ENCODE results near the gene C3orf70.
A peak's percentile ranks its signal among the peaks of the same experiment; 100 is the strongest.

The C3orf70 gene

GRCh38 chr3:185084402-185084801 is 68.5 kb downstream of the C3orf70 start (continued):
- TF ChIP-seq, protein P1, sequence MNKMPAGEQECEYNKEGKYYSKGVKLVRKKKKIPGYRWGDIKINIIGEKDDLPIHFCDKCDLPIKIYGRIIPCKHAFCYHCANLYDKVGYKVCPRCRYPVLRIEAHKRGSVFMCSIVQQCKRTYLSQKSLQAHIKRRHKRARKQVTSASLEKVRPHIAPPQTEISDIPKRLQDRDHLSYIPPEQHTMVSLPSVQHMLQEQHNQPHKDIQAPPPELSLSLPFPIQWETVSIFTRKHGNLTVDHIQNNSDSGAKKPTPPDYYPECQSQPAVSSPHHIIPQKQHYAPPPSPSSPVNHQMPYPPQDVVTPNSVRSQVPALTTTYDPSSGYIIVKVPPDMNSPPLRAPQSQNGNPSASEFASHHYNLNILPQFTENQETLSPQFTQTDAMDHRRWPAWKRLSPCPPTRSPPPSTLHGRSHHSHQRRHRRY (tag by site-specific recombination; IDR thresholded peaks at IDR 0.05) = no peak
- no peak for TF ChIP-seq ZNF830 (tag by site-specific recombination; IDR thresholded peaks at IDR 0.05; ENCODE audit: low read depth)
- no peak for TF ChIP-seq ZNF747 (tag by site-specific recombination; IDR thresholded peaks at IDR 0.05)

DNA sequence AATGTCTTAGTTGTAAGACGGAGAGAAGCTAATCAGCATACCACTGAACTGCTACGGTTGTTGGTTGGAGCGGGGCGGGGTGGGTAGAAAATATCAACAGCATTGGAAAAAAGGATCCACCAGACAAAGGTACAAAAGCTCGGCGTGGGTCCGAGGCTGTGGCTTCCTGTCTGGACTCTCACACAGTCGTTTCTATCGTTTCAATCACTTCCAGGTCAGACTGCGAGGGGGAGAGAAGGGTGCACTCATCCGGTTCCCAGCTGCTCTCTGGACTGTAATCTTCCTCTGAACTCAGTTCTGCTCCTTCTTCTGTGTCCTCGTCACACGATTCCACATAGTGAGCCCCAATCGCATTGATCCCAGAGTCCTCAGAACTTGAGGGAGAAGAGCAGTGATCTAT is 70.0 kb downstream of the C3orf70 start:
- CTCF ChIA-PET = no interaction called here
- Histone ChIP-seq H3K36me3 (ENCODE audit: control insufficient read depth in 2 of 2, insufficient read depth in 1 of 2, low read length in 2 of 2) (no peaks in the 10 kb centered on the region), H3K27ac (ENCODE audit: extremely low read depth, low read depth, low read length) (no peak overlapping the region), H3K4me1 (ENCODE audit: control insufficient read depth, insufficient read depth, low read length) (no peaks in the 10 kb centered on the region), H3K4me3 (ENCODE audit: low read depth, low read length) (no peak overlapping the region), H3K9me3 (ENCODE audit: control insufficient read depth, insufficient read depth, low read depth, low read length) (no peaks in the 10 kb centered on the region)
- no peak for TF ChIP-seq KLF1 (tag by site-specific recombination; IDR thresholded peaks at IDR 0.05)
- TF ChIP-seq ZNF513 (tag by site-specific recombination; IDR thresholded peaks at IDR 0.05) = no peak
- TF ChIP-seq BCL6B (tag by site-specific recombination; IDR thresholded peaks at IDR 0.05) = no peak
- TF ChIP-seq ZNF169 (tag by site-specific recombination; IDR thresholded peaks at IDR 0.05) = no peak
- TF ChIP-seq ZNF501 (tag by site-specific recombination; IDR thresholded peaks at IDR 0.05) = no peak
- TF ChIP-seq ZNF830 (tag by site-specific recombination; IDR thresholded peaks at IDR 0.05; ENCODE audit: low read depth) = no peak
- TF ChIP-seq ZNF785 (tag by site-specific recombination; IDR thresholded peaks at IDR 0.05) = no peak
- POLR2A ChIA-PET = no interaction called here

DNA sequence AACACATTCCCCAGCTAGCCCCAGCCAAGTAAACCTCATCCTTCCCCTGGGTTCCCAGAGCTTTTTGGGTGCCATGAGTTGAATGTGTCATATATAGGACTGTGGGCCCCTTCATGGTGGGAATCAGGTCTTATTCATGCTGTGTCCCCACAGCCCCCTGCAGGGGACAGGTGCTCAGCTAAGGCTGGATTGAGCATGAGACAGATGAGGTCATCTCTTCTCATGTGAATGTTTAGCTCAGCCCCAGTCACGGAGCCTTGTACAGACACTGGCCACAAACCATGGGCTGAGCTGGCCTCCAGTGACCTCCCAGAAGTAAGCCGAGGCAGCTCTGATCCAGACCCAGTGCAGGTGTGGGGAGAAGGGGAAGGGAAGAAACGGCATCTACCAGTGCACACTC is 70.7 kb downstream of the C3orf70 start:
- H3K9me3 ChIP-seq (ENCODE audit: control insufficient read depth, insufficient read depth, low read depth, low read length) = no peaks in the 10 kb centered on the region
- TF ChIP-seq GLIS1 (tag by site-specific recombination; IDR thresholded peaks at IDR 0.05) = peak; percentile 37; the same call in 1 of the 2 replicates
- peak; percentile 58 for TF ChIP-seq ZNF692 (tag by site-specific recombination; IDR thresholded peaks at IDR 0.05)
- TF ChIP-seq, protein P2, sequence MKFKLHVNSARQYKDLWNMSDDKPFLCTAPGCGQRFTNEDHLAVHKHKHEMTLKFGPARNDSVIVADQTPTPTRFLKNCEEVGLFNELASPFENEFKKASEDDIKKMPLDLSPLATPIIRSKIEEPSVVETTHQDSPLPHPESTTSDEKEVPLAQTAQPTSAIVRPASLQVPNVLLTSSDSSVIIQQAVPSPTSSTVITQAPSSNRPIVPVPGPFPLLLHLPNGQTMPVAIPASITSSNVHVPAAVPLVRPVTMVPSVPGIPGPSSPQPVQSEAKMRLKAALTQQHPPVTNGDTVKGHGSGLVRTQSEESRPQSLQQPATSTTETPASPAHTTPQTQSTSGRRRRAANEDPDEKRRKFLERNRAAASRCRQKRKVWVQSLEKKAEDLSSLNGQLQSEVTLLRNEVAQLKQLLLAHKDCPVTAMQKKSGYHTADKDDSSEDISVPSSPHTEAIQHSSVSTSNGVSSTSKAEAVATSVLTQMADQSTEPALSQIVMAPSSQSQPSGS (tag by site-specific recombination; IDR thresholded peaks at IDR 0.05; ENCODE audit: low read depth) = peak; percentile 16; the same call in 1 of the 2 replicates
- TF ChIP-seq ZNF324 (tag by site-specific recombination; IDR thresholded peaks at IDR 0.05) = no peak
- peak; percentile 68 for TF ChIP-seq ZIC2 (tag by site-specific recombination; IDR thresholded peaks at IDR 0.05)
- no peak for TF ChIP-seq ZNF350 (tag by site-specific recombination; IDR thresholded peaks at IDR 0.05)
- no peak for TF ChIP-seq ZNF112 (tag by site-specific recombination; IDR thresholded peaks at IDR 0.05)
- no peak for TF ChIP-seq ZNF354C (tag by site-specific recombination; IDR thresholded peaks at IDR 0.05; ENCODE audit: borderline replicate concordance, low read depth)
- no peak overlapping the region for H3K4me3 ChIP-seq (ENCODE audit: low read depth, low read length)
- POLR2A ChIA-PET = no interaction called here
- no peaks in the 10 kb centered on the region for H3K4me1 ChIP-seq (ENCODE audit: control insufficient read depth, insufficient read depth, low read length)
- CTCF ChIA-PET = interaction anchor here (0.8 kb wide), 1 partner anchor 12 kb away, joined by 3 read pairs; no protein-coding TSS in a partner anchor
- no peaks in the 10 kb centered on the region for H3K36me3 ChIP-seq (ENCODE audit: control insufficient read depth in 2 of 2, insufficient read depth in 1 of 2, low read length in 2 of 2)
- H3K27ac ChIP-seq (ENCODE audit: extremely low read depth, low read depth, low read length) = no peak overlapping the region

All from HEK293 (cell line).